ENCODE measurements around the gene HUS1.

The HUS1 gene

DNA sequence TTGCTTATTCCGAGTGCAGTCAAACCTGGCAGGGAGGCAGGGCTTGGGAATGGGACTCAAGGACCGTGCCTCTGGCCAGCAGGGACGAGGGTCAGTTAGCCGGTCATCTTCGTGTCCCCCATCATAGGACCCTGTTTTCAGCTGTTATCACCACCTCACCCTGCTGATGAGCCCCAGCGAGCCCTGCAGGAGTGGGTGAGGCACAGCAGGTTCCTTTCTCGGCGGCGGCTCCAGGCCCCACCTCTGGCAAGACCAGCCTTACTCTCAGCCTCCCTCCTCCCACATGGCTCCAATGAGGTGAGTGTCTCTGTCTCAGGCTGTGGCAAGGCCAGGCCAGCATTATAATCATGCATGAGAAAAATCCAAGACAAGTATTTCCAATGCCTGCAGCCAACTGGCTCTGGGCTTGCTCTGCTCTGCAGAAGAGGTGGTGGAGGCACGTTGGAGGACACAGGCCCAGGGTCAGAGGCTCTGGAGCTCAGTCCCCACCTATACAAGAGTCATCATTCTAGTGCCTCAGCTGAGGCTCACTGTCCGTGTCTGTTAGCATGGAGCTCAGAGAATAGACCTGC, 46.9 kb downstream of the HUS1 start:
- Histone ChIP-seq H3K36me3 (ENCODE audit: control insufficient read depth in 2 of 2, insufficient read depth in 1 of 2, low read length in 2 of 2) (no peaks in the 10 kb centered on the region), H3K4me1 (ENCODE audit: control insufficient read depth, insufficient read depth, low read length) (no peaks in the 10 kb centered on the region), H3K9me3 (ENCODE audit: control insufficient read depth, insufficient read depth, low read depth, low read length) (no peaks in the 10 kb centered on the region), H3K4me3 (ENCODE audit: low read depth, low read length) (no peak overlapping the region), H3K27ac (ENCODE audit: extremely low read depth, low read depth, low read length) (no peak overlapping the region)
- TF ChIP-seq, protein P1, sequence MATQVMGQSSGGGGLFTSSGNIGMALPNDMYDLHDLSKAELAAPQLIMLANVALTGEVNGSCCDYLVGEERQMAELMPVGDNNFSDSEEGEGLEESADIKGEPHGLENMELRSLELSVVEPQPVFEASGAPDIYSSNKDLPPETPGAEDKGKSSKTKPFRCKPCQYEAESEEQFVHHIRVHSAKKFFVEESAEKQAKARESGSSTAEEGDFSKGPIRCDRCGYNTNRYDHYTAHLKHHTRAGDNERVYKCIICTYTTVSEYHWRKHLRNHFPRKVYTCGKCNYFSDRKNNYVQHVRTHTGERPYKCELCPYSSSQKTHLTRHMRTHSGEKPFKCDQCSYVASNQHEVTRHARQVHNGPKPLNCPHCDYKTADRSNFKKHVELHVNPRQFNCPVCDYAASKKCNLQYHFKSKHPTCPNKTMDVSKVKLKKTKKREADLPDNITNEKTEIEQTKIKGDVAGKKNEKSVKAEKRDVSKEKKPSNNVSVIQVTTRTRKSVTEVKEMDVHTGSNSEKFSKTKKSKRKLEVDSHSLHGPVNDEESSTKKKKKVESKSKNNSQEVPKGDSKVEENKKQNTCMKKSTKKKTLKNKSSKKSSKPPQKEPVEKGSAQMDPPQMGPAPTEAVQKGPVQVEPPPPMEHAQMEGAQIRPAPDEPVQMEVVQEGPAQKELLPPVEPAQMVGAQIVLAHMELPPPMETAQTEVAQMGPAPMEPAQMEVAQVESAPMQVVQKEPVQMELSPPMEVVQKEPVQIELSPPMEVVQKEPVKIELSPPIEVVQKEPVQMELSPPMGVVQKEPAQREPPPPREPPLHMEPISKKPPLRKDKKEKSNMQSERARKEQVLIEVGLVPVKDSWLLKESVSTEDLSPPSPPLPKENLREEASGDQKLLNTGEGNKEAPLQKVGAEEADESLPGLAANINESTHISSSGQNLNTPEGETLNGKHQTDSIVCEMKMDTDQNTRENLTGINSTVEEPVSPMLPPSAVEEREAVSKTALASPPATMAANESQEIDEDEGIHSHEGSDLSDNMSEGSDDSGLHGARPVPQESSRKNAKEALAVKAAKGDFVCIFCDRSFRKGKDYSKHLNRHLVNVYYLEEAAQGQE (tag by site-specific recombination; IDR thresholded peaks at IDR 0.05), result no peak
- TF ChIP-seq ZNF629 (tag by site-specific recombination; IDR thresholded peaks at IDR 0.05) (no peak), ZNF623 (tag by site-specific recombination; IDR thresholded peaks at IDR 0.05) (no peak), GLIS1 (tag by site-specific recombination; IDR thresholded peaks at IDR 0.05) (no peak), GLI2 (tag by site-specific recombination; IDR thresholded peaks at IDR 0.05; ENCODE audit: borderline replicate concordance, low read depth) (no peak), ZNF311 (tag by site-specific recombination; IDR thresholded peaks at IDR 0.05; ENCODE audit: borderline replicate concordance) (no peak), ZNF433 (tag by site-specific recombination; IDR thresholded peaks at IDR 0.05; ENCODE audit: low read depth) (no peak), ZNF561 (tag by site-specific recombination; IDR thresholded peaks at IDR 0.05; ENCODE audit: borderline replicate concordance) (no peak), ZNF707 (tag by site-specific recombination; IDR thresholded peaks at IDR 0.05) (no peak), ZNF521 (tag by site-specific recombination; IDR thresholded peaks at IDR 0.05) (no peak)
- TF ChIP-seq, protein P2, sequence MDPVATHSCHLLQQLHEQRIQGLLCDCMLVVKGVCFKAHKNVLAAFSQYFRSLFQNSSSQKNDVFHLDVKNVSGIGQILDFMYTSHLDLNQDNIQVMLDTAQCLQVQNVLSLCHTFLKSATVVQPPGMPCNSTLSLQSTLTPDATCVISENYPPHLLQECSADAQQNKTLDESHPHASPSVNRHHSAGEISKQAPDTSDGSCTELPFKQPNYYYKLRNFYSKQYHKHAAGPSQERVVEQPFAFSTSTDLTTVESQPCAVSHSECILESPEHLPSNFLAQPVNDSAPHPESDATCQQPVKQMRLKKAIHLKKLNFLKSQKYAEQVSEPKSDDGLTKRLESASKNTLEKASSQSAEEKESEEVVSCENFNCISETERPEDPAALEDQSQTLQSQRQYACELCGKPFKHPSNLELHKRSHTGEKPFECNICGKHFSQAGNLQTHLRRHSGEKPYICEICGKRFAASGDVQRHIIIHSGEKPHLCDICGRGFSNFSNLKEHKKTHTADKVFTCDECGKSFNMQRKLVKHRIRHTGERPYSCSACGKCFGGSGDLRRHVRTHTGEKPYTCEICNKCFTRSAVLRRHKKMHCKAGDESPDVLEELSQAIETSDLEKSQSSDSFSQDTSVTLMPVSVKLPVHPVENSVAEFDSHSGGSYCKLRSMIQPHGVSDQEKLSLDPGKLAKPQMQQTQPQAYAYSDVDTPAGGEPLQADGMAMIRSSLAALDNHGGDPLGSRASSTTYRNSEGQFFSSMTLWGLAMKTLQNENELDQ (tag by site-specific recombination; IDR thresholded peaks at IDR 0.05; ENCODE audit: low read depth), result no peak
- TF ChIP-seq, protein P3, sequence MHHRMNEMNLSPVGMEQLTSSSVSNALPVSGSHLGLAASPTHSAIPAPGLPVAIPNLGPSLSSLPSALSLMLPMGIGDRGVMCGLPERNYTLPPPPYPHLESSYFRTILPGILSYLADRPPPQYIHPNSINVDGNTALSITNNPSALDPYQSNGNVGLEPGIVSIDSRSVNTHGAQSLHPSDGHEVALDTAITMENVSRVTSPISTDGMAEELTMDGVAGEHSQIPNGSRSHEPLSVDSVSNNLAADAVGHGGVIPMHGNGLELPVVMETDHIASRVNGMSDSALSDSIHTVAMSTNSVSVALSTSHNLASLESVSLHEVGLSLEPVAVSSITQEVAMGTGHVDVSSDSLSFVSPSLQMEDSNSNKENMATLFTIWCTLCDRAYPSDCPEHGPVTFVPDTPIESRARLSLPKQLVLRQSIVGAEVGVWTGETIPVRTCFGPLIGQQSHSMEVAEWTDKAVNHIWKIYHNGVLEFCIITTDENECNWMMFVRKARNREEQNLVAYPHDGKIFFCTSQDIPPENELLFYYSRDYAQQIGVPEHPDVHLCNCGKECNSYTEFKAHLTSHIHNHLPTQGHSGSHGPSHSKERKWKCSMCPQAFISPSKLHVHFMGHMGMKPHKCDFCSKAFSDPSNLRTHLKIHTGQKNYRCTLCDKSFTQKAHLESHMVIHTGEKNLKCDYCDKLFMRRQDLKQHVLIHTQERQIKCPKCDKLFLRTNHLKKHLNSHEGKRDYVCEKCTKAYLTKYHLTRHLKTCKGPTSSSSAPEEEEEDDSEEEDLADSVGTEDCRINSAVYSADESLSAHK (tag by site-specific recombination; IDR thresholded peaks at IDR 0.05), result no peak
- TF ChIP-seq, protein P4, sequence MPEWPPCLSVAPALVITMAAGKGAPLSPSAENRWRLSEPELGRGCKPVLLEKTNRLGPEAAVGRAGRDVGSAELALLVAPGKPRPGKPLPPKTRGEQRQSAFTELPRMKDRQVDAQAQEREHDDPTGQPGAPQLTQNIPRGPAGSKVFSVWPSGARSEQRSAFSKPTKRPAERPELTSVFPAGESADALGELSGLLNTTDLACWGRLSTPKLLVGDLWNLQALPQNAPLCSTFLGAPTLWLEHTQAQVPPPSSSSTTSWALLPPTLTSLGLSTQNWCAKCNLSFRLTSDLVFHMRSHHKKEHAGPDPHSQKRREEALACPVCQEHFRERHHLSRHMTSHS (tag by site-specific recombination; IDR thresholded peaks at IDR 0.05), result no peak
- ChIA-PET POLR2A (no interaction called here), CTCF (interaction anchor here (2.1 kb wide), 1 partner anchor 12 kb away, joined by 10 read pairs; no protein-coding TSS in a partner anchor)

DNA sequence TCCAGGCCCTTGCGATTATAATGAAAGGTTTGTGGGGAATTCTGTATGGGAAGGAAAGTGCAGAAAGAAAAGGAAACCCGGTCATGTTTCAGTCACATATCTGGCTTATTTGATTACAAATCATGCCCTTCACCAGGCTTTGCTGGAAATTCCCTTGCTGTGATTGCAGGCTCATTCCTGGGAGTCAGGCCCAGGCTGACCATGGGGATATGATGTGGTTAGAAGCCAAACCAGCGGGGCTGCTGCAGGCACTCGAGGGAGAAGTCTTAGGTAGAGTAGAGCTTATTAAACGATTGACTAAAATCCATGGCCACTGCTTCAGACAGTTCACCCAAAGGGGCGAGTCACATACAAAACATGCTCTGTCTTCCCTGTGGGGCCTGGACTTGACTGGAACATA, 47.4 kb downstream of the HUS1 start:
- CTCF ChIA-PET, result interaction anchor here (1.2 to 2.1 kb wide), 2 partner anchors 13 to 112 kb away, joined by 3 to 10 read pairs; no protein-coding TSS in a partner anchor
- no peaks in the 10 kb centered on the region for H3K36me3 ChIP-seq (ENCODE audit: control insufficient read depth in 2 of 2, insufficient read depth in 1 of 2, low read length in 2 of 2)
- no peak overlapping the region for H3K27ac ChIP-seq (ENCODE audit: extremely low read depth, low read depth, low read length)
- H3K4me1 ChIP-seq (ENCODE audit: control insufficient read depth, insufficient read depth, low read length), result no peaks in the 10 kb centered on the region
- POLR2A ChIA-PET, result no interaction called here
- no peak overlapping the region for H3K4me3 ChIP-seq (ENCODE audit: low read depth, low read length)
- no peaks in the 10 kb centered on the region for H3K9me3 ChIP-seq (ENCODE audit: control insufficient read depth, insufficient read depth, low read depth, low read length)
- TF ChIP-seq GLI2 (tag by site-specific recombination; IDR thresholded peaks at IDR 0.05; ENCODE audit: borderline replicate concordance, low read depth) (no peak), KLF7 (tag by site-specific recombination; IDR thresholded peaks at IDR 0.05; ENCODE audit: borderline replicate concordance) (no peak), ZNF785 (tag by site-specific recombination; IDR thresholded peaks at IDR 0.05) (no peak), ZNF174 (tag by site-specific recombination; IDR thresholded peaks at IDR 0.05) (no peak), ZNF350 (tag by site-specific recombination; IDR thresholded peaks at IDR 0.05) (no peak), ZFP37 (tag by site-specific recombination; IDR thresholded peaks at IDR 0.05) (no peak), SCRT1 (tag by site-specific recombination; IDR thresholded peaks at IDR 0.05; ENCODE audit: borderline replicate concordance) (no peak), SALL2 (tag by site-specific recombination; IDR thresholded peaks at IDR 0.05; ENCODE audit: borderline replicate concordance) (no peak)
- TF ChIP-seq, protein P5, sequence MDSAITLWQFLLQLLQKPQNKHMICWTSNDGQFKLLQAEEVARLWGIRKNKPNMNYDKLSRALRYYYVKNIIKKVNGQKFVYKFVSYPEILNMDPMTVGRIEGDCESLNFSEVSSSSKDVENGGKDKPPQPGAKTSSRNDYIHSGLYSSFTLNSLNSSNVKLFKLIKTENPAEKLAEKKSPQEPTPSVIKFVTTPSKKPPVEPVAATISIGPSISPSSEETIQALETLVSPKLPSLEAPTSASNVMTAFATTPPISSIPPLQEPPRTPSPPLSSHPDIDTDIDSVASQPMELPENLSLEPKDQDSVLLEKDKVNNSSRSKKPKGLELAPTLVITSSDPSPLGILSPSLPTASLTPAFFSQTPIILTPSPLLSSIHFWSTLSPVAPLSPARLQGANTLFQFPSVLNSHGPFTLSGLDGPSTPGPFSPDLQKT (IDR thresholded peaks at IDR 0.05; ENCODE audit: borderline replicate concordance, low read depth, low read length), result no peak
- TF ChIP-seq, protein P6, sequence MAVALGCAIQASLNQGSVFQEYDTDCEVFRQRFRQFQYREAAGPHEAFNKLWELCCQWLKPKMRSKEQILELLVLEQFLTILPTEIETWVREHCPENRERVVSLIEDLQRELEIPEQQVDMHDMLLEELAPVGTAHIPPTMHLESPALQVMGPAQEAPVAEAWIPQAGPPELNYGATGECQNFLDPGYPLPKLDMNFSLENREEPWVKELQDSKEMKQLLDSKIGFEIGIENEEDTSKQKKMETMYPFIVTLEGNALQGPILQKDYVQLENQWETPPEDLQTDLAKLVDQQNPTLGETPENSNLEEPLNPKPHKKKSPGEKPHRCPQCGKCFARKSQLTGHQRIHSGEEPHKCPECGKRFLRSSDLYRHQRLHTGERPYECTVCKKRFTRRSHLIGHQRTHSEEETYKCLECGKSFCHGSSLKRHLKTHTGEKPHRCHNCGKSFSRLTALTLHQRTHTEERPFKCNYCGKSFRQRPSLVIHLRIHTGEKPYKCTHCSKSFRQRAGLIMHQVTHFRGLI (tag by site-specific recombination; IDR thresholded peaks at IDR 0.05), result no peak
